ENCODE measurements around the gene MTNR1B. TPM values are rescaled to one million over a fixed set of nuclear protein-coding genes. Genes with fewer than 3 reads are reported as not detected.

MTNR1B gene
- total and polyA plus RNA-seq, 8 donors = not detected

DNA sequence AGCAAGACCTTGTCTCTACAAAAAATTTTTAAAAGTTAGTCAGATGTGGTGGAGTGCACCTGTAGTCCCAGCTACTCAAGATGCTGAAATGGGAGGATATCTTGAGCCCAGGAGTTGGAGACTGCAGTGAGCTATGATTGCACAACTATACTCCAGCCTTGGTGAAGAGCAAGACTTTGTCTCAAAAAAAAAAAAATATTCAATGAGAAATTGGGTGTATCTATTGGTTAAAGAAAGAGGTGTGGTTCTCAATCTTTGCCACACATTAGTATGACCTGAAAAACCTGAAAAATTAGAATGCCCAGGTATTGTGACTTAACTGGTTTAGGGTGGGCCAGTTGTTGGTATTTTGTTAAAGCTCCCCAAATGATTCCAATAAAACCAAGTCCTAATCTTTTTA is 32.4 kb downstream of the MTNR1B start:
- H3K4me1 ChIP-seq = no peaks in the 10 kb centered on the region
- intact Hi-C loops (cut with DNase I) = no loop called here
- no peak for ATAC-seq
- TF ChIP-seq, protein P1, sequence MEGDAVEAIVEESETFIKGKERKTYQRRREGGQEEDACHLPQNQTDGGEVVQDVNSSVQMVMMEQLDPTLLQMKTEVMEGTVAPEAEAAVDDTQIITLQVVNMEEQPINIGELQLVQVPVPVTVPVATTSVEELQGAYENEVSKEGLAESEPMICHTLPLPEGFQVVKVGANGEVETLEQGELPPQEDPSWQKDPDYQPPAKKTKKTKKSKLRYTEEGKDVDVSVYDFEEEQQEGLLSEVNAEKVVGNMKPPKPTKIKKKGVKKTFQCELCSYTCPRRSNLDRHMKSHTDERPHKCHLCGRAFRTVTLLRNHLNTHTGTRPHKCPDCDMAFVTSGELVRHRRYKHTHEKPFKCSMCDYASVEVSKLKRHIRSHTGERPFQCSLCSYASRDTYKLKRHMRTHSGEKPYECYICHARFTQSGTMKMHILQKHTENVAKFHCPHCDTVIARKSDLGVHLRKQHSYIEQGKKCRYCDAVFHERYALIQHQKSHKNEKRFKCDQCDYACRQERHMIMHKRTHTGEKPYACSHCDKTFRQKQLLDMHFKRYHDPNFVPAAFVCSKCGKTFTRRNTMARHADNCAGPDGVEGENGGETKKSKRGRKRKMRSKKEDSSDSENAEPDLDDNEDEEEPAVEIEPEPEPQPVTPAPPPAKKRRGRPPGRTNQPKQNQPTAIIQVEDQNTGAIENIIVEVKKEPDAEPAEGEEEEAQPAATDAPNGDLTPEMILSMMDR (IDR thresholded peaks at IDR 0.05) = no peak
- H3K27ac ChIP-seq = no peak overlapping the region
- H3K4me3 ChIP-seq = no peak overlapping the region
- H3K36me3 ChIP-seq = no peaks in the 10 kb centered on the region
- no peaks in the 10 kb centered on the region for H3K27me3 ChIP-seq
- H3K9me3 ChIP-seq = peaks cover 0 to 13% of the 10 kb centered on the region in 2 donors
- DNase-seq = no peak

- Histone ChIP-seq H3K9me3 (peaks cover 0 to 13% of the 10 kb centered on the region in 2 donors), H3K36me3 (no peaks in the 10 kb centered on the region), H3K4me1 (no peaks in the 10 kb centered on the region), H3K27me3 (no peaks in the 10 kb centered on the region), H3K4me3 (no peak overlapping the region), H3K27ac (no peak overlapping the region)
- DNase-seq (no peak), ATAC-seq (no peak)
- TF ChIP-seq, protein P1 (IDR thresholded peaks at IDR 0.05) = no peak
- intact Hi-C loops (cut with DNase I) = no loop called here
These were observed 32.9 kb downstream of the MTNR1B start for GRCh38 chr11:93002380-93002779.

DNA sequence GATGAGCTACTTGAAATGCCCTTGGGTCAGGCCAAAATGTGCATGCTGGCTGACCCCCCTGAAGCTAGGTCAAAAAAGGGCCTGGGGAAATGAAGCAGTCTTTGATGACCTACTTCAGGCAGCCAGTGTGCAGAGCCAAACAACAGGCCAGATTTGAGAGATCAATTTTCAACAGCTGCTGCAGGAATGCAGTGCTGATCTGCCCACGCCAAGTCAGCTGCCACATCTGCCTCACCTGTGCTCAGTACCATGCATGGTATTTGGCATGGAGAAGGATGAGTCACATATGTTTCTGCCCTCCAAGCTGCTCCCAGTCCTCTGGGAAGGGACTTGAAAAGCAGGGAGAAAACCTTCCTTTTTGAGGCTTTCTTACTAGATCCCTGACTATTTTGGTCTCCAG is 35.8 kb downstream of the MTNR1B start:
- Histone ChIP-seq H3K4me3 (no peak overlapping the region), H3K27me3 (no peaks in the 10 kb centered on the region), H3K9me3 (peaks cover 0 to 18% of the 10 kb centered on the region in 2 donors), H3K27ac (no peak overlapping the region), H3K36me3 (no peaks in the 10 kb centered on the region), H3K4me1 (no peaks in the 10 kb centered on the region)
- no peak for ATAC-seq
- TF ChIP-seq, protein P1 (IDR thresholded peaks at IDR 0.05) = no peak
- DNase-seq = no peak
- intact Hi-C loops (cut with DNase I) = no loop called here

DNA sequence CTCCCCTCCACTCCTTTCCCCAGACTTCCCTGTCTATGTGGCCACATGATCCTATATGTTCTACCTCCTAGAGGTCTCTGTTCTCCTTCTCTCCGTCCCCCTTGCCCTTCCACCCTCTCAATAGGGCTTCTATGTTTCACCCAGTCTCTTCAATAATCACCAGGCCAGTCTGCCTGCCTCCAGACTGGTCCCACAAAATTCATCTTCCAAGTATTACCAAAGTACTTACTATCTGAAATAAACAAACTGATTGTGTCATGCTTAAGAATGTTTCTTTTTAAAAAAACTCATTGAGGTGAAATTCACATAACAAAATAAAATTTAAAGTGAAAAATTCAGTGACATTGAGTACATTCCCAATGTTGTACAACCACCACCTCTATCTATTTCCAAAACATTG is 44.2 kb downstream of the MTNR1B start:
- TF ChIP-seq, protein P1 (IDR thresholded peaks at IDR 0.05) = no peak
- DNase-seq (no peak), ATAC-seq (no peak)
- Histone ChIP-seq H3K9me3 (peaks cover 0 to 7% of the 10 kb centered on the region in 2 donors), H3K27me3 (no peaks in the 10 kb centered on the region), H3K4me1 (no peaks in the 10 kb centered on the region), H3K4me3 (no peak overlapping the region), H3K27ac (no peak overlapping the region), H3K36me3 (no peaks in the 10 kb centered on the region)
- intact Hi-C loops (cut with DNase I) = no loop called here

- Histone ChIP-seq H3K4me3 (no peak overlapping the region), H3K4me1 (no peaks in the 10 kb centered on the region), H3K27me3 (no peaks in the 10 kb centered on the region), H3K27ac (no peak overlapping the region), H3K36me3 (no peaks in the 10 kb centered on the region), H3K9me3 (peaks cover 0 to 7% of the 10 kb centered on the region in 2 donors)
- ATAC-seq = no peak
- no peak for DNase-seq
- intact Hi-C loops (cut with DNase I) = no loop called here
- TF ChIP-seq, protein P1 (IDR thresholded peaks at IDR 0.05) = no peak
These were observed 47.1 kb downstream of the MTNR1B start for GRCh38 chr11:93016595-93016994.

Data from left lung (tissue), 10 donors.